Left cardiac atrium (tissue), 4 donors: Measurements from ENCODE around the gene HDGF. TPM values are rescaled to one million over a fixed set of nuclear protein-coding genes. Genes with fewer than 3 reads are reported as not detected.

ENCODE experiments used
- ATAC-seq, 2 donors: fragments of 200-7000 bp; cut with Tn5 transposase; one replicate each; pipeline ENCODE4 v1.9.1; 2020; ENCODE audit warnings: mild to moderate bottlenecking in 2 of 2, moderate library complexity in 2 of 2
- DNase-seq: peaks from one replicate; pipeline ENCODE4 v3.0.0-alpha.2; 2020
- intact Hi-C, 2 donors: fragments of 100-400 bp; cut with DNase I; formaldehyde crosslinking; loops; one replicate each; pipeline versions ENCODE4 v1.14.1 to v1.15.1; 2022 to 2023
- total RNA-seq, 2 donors: library from RNA; stranded (reverse); fragmentation: NEBNext Ultra II Directional; extraction: Animal tissue kit (Norgen Biotek cat#: 25700); gene quantifications; one replicate each; pipeline ENCODE4 v1.2.1, GENCODE V29; 2021
- donor health status: DM: no; HTN: yes; CAD: no.
- donor health status: DM: no; HTN: yes; CAD: no; lungs with severe emphysema.
- donor health status: DM: yes; HTN: yes; CAD: no.
- donor health status: Dilated cardiomyopathy.

The HDGF gene
- total RNA-seq, 2 donors from 2014 or later, result 139 to 156 TPM

GRCh38 chr1:156749419-156750118, 1.9 kb downstream of the HDGF start:
- DNase-seq (no peak), ATAC-seq (no peak)
- intact Hi-C loops, result loop anchor here in 1 of 2 donors (2.0 kb wide), 1 partner anchor 17 kb away; the partner anchor contains the start of gene PRCC

DNA sequence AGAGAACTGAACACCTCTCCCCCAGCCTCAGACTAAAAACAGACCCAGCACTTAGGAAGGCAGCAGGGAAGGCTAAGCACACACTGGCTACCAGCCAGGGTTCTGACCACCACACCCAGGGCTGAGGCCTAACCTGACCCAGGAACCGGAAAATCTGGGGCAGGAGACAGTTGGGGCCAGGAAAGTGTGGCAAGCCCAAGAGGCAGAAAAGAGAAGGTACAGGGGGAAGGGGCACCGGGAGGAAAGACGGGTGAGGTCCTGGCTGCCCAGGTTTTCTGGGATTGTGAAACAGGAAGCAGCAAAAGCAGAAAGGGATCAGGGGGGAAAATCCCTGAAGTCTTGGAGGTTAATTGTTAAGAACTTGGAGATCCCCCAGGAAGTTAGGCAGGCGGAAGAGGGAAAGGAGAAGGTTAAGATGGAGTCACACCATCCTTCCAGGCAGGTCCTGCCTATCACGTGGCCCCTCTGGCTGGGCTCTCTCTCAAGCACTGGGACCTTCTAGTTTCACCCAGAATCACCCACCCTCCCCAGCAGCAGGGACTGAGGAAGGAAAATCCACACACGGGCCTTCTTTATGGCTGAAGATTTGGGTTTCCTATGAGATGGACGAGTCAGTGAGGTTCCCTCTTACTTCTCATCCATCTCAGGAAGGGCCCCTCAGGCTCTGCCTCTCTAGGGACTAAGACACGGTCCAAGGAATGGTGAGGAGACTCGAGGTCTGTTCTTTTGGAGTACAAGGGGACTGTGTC, 2.6 kb downstream of the HDGF start:
- DNase-seq (peak; percentile 80), ATAC-seq (peak in 1 of 2 donors; percentile 12)
- intact Hi-C loops, result no loop called here

DNA sequence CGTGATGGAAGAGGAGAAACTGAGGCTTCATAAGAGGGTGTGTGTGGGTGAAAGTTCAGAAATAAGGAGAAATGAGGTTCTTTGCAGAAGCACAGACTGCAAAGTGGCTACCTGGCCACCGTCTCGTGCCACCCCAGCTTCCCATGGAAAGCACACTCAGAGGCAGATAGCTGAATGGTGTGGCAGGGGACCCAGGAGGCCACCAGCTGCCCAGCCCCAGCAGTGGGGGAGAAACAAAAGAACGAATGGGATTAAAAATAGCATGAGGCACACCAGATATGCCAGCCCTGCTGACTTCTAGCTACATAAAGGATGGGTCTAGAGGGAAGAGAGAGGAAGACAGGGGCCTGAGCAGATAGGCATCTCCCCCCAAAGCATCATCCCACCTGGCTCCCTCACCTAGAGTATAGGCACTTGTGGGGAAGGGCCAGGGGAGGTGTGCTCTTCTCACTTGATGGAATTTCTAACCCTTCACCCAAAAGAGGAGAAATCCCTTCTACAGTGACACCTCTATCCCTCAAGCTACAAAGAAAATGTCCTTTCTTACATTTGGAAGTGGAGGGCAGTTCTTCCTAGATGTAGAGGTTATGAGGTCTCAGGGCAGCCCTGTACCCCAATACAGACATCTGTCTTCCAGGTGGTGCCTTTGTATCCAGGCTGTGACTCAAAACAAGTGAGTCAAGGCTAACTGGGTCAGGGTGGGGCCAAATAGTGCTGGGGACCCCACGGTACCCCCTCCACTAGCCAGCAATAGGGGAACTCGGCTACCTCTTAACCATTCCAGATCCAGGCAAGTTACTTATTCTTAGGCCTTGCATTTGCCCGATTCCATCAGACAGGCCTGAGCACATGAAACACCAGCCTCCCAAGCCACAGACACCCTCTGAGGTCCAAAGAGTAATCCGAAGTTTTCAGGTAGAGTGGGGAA, 3.5 kb downstream of the HDGF start:
- ATAC-seq (no peak), DNase-seq (no peak)
- intact Hi-C loops, result no loop called here

GRCh38 chr1:156746728-156747631, 4.5 kb downstream of the HDGF start:
- peak; percentile 71 to 72 for ATAC-seq

DNA sequence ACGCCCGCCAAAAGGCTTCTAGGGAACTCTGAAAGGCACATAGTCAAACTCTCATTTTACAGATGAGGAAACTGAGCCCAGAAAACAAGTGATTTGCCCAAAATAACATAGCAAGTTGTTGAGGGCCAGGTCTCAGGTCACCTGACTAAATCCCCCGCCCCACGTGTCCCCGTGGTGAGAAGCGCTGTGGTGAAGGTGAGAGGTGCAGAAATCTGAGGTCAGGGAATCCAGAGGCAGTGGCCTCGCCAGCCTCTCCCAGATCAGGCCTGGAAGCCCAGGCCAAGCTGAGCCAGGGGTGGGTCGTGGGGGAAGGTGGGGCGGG, 5.1 kb downstream of the HDGF start:
- intact Hi-C loops, result no loop called here
- DNase-seq (no peak), ATAC-seq (no peak)

More at GRCh38 chr1:156746728-156747631, 4.5 kb downstream of the HDGF start:
- DNase-seq, result peak; percentile 96
- intact Hi-C loops, result no loop called here

DNA sequence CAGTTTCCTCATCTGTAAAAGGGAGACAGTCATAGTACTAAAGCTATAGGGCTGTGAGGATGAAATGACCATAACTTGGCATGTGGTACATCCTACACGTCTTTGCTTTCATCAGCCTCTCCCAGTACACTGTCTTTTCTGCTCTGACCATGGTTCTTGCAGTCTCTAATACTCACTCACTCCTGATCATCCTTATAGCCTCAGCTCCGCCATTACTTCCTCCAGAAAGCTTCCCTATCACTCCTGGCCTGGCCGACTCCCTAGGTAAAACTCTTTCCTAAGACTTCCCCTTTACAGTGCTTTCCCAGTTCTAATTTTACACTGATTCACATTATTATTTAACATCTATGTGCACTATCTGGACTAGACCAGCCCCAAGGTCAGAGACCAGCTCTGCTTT, 5.6 kb downstream of the HDGF start:
- DNase-seq (no peak), ATAC-seq (no peak)
- intact Hi-C loops, result no loop called here

- ATAC-seq, result no peak
Observed at GRCh38 chr1:156744786-156745419, 6.6 kb downstream of the HDGF start.

GRCh38 chr1:156744344-156744743, 7.1 kb downstream of the HDGF start:
- intact Hi-C loops, result no loop called here
- DNase-seq, result no peak
- ATAC-seq, result no peak

More at GRCh38 chr1:156744786-156745419, 6.6 kb downstream of the HDGF start:
- intact Hi-C loops, result no loop called here
- no peak for DNase-seq

- DNase-seq (no peak), ATAC-seq (no peak)
- intact Hi-C loops, result no loop called here
Observed at GRCh38 chr1:156743367-156744302, 7.8 kb downstream of the HDGF start.

- intact Hi-C loops, result no loop called here
- ATAC-seq (no peak), DNase-seq (no peak)
Observed at GRCh38 chr1:156742801-156743200, 8.7 kb downstream of the HDGF start.

DNA sequence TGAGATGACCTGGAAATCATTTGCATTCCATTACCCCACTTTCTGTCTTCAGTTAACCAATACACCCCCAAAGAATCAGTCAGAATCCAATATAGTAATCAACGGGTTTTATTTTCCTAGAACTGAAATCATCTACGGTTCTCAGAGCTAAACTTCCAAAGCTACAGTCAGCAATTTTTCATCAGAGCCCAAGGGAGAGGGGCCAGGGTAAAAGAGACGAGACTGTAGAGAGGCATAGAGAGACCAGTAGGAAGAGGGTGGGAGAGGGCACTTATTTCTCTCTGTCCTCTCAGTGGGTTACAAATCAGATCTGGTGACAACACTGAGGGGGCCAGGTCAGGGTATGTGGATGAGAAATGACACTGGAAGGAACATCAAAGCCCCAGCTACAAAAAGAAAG, 9.5 kb downstream of the HDGF start:
- DNase-seq (no peak), ATAC-seq (no peak)
- intact Hi-C loops, result no loop called here

- intact Hi-C loops, result no loop called here
- ATAC-seq (no peak), DNase-seq (no peak)
Observed at GRCh38 chr1:156741481-156741983, 9.9 kb downstream of the HDGF start.

DNA sequence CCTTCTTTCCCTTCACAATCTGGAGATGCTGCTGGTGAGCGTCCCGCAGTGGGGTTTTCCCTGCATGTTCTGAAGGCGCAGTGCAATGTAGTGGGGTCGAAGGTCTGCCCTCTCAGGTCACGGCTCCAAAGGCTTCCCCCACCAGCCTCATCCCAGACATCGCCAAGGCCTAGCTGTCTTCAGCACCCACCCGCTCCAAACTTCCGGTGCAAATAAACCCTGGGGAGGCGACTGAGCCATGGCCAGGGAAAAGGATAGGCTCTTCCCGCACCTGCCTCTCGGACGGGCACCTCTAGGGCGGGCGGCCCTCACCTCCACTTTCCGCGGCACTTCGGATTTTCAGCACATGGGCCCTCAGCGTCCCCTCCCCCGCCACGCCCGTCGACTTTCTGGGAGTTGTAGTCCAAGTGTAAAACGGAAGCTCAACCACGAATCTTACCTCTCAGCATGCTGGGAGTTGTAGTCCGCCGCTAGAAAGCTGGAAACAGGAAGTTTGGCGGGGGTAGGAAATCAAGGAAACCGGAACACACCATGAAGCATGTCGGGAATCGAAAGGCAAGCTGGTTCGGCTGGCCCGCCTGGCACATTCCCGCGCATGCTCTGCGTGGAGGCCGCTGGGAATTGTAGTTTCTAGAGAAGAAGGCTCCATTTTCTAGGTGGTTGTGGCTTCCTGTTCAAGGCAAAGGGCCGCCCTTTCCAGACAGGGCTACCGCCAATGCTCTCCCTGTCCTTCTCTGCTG, 10.6 kb downstream of the HDGF start, which contains the start of gene MRPL24:
Gene MRPL24 (minus strand): TSS at position 348 of the 740 bp plus-strand sequence. CDS start 2,384 bp downstream, outside the sequence.
- ATAC-seq (peak; percentile 95), DNase-seq (peak; percentile 96)
- intact Hi-C loops, result no loop called here

GRCh38 chr1:156740237-156740740, 11.2 kb downstream of the HDGF start:
- DNase-seq (no peak), ATAC-seq (no peak)
- intact Hi-C loops, result no loop called here

- no peak for ATAC-seq
- DNase-seq, result no peak
- intact Hi-C loops, result no loop called here
Observed at GRCh38 chr1:156738916-156739315, 12.6 kb downstream of the HDGF start.

- DNase-seq, result no peak
Observed at GRCh38 chr1:156738407-156738806, 13.1 kb downstream of the HDGF start.

More at GRCh38 chr1:156738407-156738806, 13.1 kb downstream of the HDGF start:
- intact Hi-C loops, result no loop called here
- no peak for ATAC-seq
